ENCODE results near the gene OLFML1.

Gene OLFML1

DNA sequence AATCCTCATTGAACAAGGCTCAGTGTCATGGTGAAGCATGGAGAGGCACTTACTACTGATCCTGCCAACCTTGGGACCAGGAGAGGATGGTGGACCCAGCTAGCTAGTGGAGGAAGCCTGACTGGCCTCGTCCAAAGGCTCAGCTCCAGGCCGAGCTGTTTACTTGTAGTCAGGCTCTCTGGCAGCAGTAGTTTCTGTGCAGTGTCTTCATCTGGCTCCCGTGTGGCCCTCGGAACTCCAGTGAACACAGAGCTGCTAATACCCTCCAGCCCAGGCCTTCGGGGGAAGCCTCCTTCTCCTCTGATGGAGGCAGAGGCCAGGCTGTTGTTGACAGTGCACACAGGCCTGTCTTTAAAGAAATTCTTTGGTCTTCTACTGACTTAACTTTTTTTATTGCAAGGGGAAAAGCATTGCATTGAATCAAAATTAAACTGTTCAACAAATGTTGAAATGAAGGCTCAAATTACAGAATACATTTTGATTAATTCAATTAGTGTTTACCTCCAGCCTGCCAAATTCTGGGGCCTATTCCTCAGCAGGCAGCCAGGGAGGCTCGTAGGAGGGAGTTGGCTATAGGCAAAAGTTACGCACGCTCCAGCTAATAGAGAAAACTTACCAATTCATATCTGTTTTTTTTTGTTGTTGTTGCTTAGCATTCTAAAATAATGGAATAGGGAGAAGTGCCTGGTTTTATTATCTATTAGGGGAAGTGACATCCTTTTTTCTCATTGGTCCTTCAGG is 47.3 kb downstream of the OLFML1 start:
- no peak for DNase-seq (ENCODE audit: low read depth)

DNA sequence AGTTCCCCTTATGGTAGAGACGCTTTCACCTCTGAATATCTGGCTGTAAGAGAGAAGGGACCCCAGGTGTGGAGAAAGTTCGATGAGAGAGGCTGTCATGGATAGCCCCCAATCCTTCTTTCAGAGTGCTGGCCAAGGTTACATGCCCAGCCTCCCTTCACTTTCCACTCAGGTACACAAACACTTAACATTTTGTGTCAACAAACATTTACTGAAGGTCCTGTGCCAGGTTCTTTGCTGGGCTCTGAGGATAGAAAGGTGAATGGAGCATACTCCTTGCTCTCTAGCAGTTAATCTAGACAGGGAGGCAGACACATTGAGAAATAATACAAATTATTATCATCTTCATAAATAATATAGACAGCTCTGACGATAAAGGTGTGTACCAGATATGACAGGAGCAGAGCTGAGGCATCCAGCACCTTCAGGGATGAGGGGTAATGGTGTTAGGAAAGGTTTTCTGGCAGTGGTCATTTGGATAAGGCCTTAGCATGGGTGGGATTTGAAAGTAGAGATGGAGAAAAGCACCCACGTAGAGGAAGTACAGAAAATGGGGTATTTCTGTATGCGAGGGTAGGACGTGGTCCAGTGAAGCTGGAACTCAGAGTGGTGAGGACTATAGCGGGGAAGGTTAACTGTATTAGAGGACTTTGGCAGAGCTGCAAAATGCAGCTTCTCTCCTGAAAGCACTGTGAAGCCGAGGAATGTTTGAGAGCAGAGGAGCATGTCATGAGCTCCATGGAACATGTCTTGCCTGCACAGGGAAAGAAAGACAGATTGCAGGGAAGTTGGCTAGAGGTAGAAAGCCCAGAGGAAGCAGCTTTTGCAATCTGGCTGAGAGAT is 48.1 kb downstream of the OLFML1 start:
- no peak for DNase-seq (ENCODE audit: low read depth)

DNA sequence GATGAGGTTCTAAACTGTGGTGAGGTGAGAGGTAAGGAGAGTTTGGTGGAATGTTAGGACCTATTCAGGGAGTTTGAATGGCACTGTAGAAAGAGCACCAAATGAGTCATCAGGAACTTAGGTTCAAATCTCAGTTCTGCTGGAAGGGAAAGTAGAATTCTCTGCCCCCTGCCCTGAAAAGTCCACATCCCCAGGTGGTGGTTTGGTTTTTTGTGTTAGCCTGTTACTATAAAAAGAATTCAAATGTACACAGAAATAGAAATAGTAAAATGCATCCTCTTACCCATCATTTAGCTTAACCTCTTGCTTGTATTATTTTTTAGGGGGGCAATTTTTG is 48.7 kb downstream of the OLFML1 start:
- no peak for DNase-seq (ENCODE audit: low read depth)

DNA sequence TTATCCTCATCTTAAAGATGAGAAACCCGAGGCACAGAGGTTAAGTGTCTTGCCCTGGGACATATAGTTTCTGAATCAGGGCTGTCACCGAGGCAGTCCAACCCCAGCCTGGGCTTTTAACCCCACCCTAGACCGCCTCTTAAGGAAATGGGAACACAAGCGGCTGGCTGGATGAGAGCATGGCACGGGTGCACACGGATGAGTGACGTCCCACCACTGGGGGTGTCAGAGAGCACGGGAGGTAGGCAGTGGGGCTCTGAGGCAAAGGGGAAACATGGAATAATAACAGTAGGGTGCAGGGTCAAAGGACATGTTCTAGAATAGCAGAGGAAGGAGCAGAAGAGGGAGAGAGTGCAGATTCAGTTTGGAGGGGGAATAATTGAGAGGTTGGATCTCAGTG is 50.8 kb downstream of the OLFML1 start:
- DNase-seq (ENCODE audit: low read depth), result no peak

DNA sequence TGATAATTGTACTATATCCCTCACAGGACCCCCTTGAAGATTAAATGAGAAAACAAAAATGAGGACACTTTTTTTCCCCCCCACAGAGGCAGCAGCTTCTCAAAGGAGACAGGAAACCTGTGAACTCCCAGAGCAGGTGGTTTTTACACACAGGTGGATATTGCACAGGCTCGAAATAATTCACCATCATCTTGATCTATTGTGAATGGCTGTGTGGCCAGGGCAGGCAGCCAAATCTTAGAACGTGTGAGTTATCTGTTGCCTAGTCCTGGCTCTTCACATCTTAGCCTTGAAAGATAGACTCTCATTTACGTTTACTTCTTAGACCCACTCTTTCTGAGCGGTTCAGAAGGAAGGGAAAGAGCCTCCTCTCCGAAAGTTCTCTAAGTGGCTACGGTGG is 52.0 kb downstream of the OLFML1 start:
- DNase-seq (ENCODE audit: low read depth), result no peak

DNA sequence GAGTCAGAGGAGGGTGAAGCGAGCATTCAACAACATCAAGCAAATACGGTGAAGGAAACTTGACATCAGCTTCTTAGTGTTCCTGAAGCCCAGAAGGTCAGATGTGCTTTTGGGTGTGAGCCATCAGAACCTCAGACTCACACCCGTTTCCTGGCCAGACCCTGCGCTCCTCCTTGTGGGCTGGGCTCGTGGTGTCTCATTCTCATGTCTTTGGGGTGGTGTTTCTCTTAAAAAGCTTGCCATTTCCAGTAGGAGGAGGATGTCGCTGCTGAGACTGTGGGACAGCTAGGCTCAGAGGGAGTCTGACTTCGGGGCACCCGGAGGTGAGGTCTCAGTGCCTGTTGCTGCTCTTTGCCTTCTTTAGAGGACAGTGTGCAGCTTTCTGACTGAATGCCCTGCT is 52.7 kb downstream of the OLFML1 start:
- no peak for DNase-seq (ENCODE audit: low read depth)

DNA sequence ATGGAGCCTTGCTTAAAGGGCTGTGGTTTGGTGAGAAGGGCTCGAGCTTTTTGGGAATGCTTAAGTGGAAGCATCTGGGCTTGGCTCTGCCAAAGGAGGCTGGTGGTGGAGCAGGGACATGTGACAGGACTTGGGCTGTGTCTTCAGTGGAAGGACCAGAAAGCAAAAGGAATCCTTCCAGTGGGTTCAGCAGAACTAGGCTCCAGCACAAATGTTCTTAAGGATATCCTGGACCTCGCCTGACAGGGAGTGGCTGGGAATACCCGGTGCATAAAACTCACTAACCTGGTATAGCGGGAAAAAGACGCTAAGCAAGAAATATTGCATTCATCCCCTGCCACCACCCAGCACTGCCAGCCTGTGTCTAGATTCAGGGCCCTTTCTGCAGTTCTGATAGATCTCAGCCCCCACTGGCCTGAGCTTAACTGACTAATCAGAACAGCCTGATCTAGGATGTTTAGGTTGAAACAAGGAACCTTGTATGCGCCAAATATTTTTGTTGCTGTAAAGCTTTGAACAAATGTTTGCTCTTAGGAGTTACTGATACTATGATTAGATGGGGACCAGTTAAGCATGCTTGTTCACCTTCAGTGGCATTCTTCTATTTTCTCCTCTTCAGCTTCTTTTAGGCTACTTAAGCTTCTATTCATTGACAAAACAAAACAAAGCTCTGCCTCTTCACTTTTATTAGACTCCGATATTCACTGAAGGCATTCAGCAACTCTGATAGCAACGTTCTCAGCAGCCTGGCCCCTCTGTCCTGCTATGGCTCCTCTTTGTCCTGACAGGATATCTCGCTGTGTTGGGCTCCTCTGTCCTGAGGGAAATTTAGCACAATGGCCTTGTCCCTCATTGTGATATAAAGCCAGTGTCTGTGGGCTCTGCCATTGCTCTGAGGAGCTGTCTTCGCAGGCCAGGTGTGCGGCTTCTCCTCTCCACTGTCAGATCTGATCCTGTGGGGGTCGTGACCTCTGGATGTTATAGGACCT is 53.5 kb downstream of the OLFML1 start:
- DNase-seq (ENCODE audit: low read depth), result no peak

DNA sequence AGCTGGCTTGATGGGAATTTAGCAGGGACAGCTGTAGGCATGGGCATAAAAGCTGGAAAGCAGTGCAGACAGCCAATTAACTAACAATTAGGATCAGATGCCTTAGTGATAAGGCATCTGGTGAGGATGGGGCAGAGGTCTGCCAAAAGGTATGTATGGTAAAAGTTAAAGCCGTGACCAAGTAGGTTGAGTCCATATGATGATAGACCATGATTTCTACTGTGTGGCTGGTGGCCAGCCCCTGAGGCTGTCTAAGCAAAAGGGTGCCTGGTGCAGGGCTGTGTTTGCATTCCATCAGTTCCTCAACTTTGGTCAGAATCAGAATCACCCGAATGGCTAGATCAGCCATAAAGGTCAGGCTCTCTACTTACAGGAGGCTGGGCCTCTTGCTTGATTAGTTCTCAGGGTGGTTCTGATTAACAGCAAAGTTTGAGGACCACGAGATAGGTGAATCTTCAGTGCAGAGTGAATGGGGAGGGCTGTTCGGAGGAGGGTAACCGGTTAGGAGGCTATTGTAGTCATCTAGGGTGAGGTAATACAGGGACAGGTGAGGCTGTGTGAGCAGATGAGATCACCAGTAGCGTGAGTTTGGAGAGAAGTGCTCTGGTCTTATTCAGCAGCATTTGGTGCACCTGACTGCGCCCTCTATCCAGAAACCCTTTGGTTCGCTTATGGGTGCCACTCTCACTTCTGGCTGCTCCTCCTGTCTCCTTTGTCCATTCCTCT is 55.7 kb downstream of the OLFML1 start:
- DNase-seq (ENCODE audit: low read depth), result no peak

DNA sequence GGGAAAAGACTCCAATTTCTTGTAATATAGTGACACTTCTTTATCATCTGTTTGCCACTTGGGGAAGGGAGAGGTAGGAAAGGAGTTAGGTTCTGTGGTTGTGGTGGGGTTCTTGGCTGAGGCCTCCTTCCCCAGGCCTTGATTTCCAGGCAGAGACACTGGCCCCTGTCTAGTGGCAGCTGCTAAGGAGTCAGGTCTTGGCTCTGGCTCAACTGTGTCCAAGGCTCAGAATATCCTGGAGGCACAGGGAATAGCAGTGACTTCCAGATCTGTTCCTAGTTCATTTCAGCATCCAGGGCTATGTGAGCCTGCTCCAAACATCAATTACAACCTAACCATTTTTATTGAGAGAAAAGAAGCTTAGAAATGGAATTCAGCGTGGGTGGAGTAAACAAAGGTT is 58.0 kb downstream of the OLFML1 start:
- no peak for DNase-seq (ENCODE audit: low read depth)

DNA sequence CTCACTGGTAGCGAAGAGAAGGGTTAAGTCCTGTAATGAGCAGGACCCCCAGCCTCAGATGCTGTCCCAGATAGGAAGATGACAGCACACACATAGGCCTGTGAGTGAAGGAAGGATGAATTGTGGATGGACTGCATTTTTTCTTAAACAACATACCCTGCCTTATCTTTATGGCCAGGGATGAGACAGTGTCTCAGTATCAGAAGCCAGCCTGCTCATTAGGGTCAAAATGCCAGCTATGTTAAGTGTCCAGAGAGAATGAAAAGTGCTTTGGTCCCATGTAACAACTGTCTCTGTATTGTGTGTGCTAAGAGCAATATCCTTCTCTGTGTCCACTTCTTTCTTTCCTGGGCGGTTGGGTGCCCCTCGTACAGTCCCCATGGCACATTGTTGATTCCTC is 58.7 kb downstream of the OLFML1 start:
- DNase-seq (ENCODE audit: low read depth), result no peak

DNA sequence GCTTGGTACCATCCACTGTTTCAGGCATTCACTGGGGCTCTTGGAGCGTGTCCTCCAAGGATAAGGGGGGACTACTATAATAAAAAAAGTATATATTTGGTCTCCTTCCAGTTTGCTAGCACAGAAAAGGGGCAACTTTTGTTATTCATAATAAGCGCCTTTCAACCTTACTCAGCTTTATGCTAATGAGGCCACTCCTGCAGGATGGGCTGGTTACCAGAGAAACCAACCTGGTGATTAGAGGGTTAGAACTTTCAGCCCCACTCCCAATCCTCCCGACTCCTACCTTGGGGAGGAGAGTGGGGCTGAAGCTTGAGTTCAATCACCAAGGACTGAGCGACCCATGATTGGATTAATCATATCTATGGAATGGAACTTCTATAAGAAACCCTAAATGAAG is 60.3 kb downstream of the OLFML1 start:
- no peak for DNase-seq (ENCODE audit: low read depth)

DNA sequence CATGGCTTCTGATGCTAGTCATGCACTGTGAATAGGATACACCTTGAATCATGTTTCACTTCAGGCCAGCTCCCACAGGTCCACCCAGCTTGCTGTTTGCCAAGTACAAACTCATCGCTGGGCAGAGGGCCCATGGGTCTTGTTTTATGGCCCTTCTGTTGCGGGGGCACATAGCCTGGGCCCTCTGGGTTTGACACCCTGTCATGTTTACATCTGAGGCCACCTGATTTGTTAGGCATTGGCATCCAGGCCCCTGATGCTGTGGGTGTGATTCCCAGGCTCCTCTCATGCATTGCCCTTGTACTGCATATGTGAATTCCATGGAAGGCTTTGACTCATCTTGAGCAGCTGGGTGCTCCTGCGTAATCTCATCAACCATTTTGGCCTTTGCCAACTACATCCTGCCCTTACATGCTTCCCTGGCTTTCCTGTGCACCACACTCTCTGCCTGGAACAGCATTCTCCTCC is 61.1 kb downstream of the OLFML1 start:
- no peak for DNase-seq (ENCODE audit: low read depth)

DNA sequence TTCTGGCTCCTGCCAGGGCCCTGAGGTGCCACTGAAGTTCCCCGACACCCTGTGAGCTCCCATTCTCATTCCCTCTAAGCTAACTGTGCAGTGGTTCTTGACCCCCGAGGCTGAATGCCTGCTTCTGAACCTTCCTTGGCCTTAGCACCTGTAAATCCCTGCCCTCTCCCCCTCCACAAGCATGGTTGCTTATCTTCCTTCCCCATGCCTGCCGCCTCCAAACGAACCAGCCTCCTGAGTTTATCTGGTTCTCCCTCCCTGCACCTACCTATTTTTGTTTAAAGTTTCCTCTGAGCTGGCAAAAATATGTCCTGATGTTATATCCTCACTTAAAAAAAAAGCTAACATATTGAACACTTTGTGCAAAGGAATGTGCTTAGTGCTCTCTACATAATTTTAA is 62.4 kb downstream of the OLFML1 start:
- DNase-seq (ENCODE audit: low read depth), result no peak

DNA sequence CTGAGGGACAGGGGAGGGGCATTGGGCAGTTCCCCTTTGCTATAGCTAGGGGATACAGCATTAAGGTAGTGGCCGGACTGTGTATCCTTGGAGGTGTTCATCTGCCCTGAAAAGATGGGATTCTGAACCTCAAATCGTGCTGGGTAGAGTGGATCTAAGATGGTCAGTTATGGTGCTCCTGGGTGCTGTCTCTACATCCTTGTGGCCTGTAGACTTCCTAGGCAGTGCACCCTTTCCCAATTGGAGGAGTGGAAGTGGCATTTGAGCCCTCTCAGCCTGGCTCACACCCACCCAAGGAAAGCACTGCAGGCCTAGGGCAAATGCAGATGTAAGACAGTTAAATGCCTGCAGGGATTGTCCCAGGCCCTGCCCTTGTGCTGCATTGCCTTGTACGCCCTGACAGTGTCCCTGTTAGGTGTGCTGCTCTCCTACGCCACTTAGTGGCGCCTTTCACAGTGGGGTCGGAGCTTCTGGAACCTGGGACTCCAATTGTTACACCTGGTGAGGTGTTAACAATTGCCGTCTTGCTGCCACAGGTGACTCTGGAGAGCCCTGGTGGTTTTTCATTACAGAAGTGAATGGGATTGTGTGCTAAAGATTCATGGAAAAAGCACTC is 63.5 kb downstream of the OLFML1 start:
- DNase-seq (ENCODE audit: low read depth), result peak; percentile 16

DNA sequence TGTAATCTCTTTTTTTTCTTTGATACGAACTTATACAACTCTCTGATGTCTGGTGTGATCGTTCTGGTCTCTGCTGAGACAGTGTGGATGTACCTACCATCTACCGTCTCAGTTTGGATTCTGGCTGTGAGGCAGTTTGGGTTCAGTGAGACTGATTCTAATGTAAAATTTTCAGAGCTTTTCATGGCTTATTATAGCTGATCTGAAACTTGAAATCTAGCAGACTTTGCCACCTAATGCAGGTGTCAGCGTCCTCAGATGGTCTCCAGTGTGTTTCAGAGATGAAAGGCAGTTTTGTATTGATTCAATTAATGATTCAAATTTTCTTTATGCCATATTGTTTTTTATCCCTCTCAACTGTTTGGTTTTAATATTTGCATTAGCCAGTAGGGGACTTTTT is 64.4 kb downstream of the OLFML1 start:
- no peak for DNase-seq (ENCODE audit: low read depth)

DNA sequence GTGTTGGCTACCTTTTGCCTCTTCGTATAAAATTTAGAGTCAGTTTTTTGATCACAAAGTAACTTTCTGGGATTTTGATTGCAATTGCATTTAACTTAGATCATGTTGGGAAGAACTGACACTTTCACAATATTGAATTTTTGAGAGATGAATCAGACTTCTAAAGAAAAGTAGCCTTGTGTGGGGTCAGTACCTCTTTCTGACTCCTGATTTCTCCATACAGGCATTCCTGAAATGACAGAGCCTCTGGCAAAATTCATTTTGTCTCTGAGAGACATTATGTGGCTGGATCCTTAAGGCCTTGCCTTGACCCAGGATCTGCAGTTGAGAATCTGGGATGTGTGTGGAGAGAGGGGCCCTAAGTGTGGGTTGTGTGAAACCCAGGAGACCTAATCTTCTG is 66.3 kb downstream of the OLFML1 start:
- DNase-seq (ENCODE audit: low read depth), result no peak

DNA sequence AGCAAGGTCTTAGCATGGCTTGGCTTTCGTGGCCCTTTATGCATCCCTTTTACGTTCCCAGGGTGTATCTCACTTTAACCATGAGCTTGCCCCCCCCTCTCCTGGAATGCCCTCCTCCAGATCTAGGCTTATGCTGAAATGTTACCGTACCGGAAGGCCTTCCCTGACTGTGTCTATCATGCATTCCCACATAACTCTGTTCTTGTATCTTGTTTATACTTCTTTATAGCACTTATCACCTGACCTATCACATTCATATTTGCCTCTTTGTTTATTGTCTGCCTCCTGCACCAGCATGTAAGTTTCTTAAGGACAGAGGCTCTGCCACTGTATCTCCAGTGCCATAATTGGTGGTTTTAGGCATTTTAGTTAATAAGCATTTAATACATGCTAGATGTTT is 67.4 kb downstream of the OLFML1 start:
- no peak for DNase-seq (ENCODE audit: low read depth)

DNA sequence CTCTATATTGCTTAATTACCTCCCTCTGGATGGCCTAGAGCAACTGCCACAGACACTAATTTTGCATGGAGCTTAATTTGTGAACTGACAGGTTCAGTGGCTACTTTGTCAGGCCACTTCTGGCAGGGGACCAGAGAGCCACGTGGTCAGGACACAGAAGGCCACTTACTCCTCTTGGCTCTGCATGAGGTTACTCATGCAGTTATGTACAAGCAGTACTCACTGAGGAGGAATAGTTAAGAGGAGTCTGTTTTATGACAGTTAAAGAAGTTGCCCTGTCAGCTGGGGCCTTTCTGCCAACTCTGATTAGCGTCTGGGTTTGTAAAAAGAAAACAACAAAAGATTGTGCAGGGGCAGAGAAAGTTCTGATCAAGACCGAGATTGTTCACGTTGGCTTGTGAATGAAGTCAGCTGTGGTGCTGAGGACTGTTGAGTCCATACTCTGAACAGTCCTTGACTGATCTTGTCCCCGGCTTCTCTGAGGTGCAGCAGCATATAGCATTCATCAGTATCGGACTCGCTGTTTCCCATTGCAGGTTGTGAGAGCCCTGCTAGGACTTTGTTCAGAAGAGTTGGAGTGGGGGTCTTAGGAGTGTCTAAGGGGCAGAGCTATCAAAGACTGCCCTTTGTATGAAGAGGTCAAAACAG is 69.9 kb downstream of the OLFML1 start:
- no peak for DNase-seq (ENCODE audit: low read depth)

DNA sequence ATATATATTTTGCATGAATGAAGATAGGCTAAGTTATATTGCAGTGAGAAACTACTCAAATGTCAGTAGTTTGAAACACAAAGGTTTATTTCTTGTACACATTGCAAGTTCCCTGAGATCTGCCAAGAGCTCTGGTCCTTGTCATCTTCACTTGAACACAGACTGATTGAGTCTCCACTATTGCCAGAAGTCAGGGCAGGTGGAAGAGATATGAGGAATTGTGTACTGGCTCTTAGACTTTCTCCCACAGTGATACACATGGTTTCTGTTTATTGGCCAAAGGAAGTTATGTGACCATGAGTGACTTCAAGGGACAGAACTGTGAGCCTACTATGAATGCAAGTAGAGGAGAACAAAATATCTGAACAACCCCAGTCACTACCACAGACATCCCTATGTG is 72.7 kb downstream of the OLFML1 start:
- DNase-seq (ENCODE audit: low read depth), result no peak

DNA sequence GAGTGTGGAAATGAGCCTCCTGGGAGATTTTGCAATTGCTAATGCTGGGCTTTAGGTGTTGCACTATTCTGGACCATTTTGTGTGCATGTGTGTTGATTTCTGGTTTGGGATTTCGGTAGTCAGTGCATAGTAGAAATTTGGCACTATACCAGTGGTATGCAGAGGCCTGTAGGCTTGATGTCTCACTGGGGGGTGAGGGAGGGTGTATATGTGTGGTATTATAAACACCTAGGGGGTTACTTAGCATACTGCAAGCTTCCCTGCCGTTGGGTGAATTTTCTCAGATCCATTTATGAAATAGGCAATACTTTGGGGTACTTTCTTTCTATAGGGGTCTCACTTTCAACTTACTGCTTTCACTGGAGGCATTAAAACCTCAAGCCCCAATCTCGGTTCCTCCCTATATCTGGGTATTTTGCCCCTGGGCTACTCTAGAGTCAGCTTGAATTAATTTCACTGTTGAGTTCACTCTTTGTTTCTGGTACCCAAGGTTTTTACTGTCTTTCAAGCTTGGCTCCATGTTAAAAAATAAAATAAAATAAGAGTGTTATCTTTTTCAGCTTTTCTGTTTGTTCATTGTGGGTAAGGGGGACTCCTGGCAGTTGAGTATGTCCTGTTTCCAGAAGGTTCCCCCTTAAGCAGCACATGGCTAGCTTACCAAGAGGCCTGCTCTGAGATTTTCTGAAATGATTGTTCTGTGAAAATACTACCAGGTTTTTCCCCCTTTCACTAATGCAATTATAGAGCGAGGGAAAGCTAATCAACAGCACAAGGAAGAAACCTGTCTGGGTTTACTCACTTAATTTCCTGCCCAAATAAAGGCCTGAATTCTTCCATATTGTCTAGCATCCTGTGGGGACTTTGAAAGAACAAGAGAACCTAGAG is 74.3 kb downstream of the OLFML1 start:
- no peak for DNase-seq (ENCODE audit: low read depth)
